SK-N-MC (cell line): Measurements from ENCODE around the gene GNAS.

Source experiments
- EZH2 ChIP-seq: fragments of 200-600 bp; sonication (generic); IDR thresholded peaks from one replicate; pipeline ENCODE4 v1.6.1; 2017; ENCODE audit warnings: antibody characterized with exemption
- POLR2AphosphoS5 ChIP-seq: IDR thresholded peaks from 2 replicates; pipeline ENCODE4 v1.6.1; 2012; ENCODE audit warnings: mild to moderate bottlenecking, low read depth, low read length, borderline replicate concordance

DNA sequence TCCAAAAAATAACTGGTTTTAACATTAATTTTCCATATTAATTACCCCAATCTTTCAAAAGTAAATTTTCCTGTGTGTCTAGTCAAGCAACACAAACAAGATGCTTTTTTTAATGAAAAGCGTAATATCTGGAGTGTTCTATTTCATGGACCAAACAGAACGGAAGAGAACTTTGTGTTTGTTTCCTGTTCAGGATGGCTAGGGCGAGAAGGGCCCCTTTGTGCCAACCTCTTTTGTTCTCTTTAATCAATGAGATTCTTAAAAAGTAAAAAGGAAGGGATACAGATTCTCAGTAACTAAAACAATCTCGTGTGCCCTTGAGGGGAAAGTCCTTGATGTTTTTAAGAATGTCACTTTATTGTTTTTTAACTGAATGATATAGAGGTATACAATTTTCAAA, 55.7 kb downstream of the GNAS start:
- no peak for TF ChIP-seq EZH2
- TF ChIP-seq POLR2AphosphoS5 = no peak
